CD4-positive, CD25-positive, alpha-beta regulatory T cell (primary cell): ENCODE measurements around the gene ITCH. TPM values are rescaled to one million over a fixed set of nuclear protein-coding genes. Genes with fewer than 3 reads are reported as not detected.
"Not testable (repeated sequence)": the region's sequence is repeated elsewhere in the genome, so short reads cannot be mapped to it uniquely, and the experiment has no call there.

Source experiments
- ATAC-seq, 2 donors: fragments of 150-1000 bp; cut with Tn5 transposase; one replicate each; pipeline ENCODE4 v1.10.0; 2021; ENCODE audit warnings: low read depth in 2 of 2, moderate number of reproducible peaks in 2 of 2, moderate library complexity in 1 of 2
- DNase-seq, 3 donors: peaks; one replicate each; pipeline versions ENCODE4 v3.0.0 to v3.0.0-alpha.2; 2012 to 2022; ENCODE audit warnings: mixed read lengths in 1 of 3
- H3K27ac ChIP-seq: one replicate; pipeline ENCODE4 v1.7.0; 2013; ENCODE audit warnings: mild to moderate bottlenecking, low read length; ENCODE audit not compliant: insufficient read depth, poor library complexity, severe bottlenecking
- H3K27me3 ChIP-seq: one replicate; pipeline ENCODE4 v1.7.0; 2013; ENCODE audit warnings: low read length; ENCODE audit not compliant: control insufficient read depth, insufficient read depth
- H3K36me3 ChIP-seq: one replicate; pipeline ENCODE4 v1.7.0; 2013; ENCODE audit warnings: mild to moderate bottlenecking, low read length, moderate library complexity; ENCODE audit not compliant: control insufficient read depth, insufficient read depth
- H3K4me1 ChIP-seq: 2 replicates; pipeline ENCODE4 v1.7.0; 2013; ENCODE audit warnings: mild to moderate bottlenecking, low read length; ENCODE audit not compliant: insufficient read depth, control insufficient read depth, poor library complexity, severe bottlenecking
- H3K4me3 ChIP-seq: one replicate; pipeline ENCODE4 v1.7.0; 2013; ENCODE audit warnings: low read depth, mild to moderate bottlenecking, low read length, moderate library complexity
- H3K9me3 ChIP-seq, 2 experiments: 1 replicate in 1 of 2; 2 replicates in 1 of 2; pipeline ENCODE4 v1.7.0; 2013; ENCODE audit warnings: low read length in 2 of 2, mild to moderate bottlenecking in 1 of 2, moderate library complexity in 1 of 2; ENCODE audit not compliant: control insufficient read depth in 2 of 2
- H3K27ac Mint-ChIP-seq, 3 donors: one replicate each; pipeline ENCODE4 v1.8.0; 2020 to 2022; ENCODE audit warnings: mild to moderate bottlenecking in 3 of 3, mixed read lengths in 3 of 3, moderate library complexity in 2 of 3
- H3K27me3 Mint-ChIP-seq: one replicate; pipeline ENCODE4 v1.8.0; 2022; ENCODE audit warnings: mild to moderate bottlenecking, mixed read lengths
- H3K36me3 Mint-ChIP-seq: one replicate; pipeline ENCODE4 v1.8.0; 2020; ENCODE audit warnings: mixed read lengths
- H3K4me1 Mint-ChIP-seq, 4 donors: one replicate each; pipeline ENCODE4 v1.8.0; 2020 to 2022; ENCODE audit warnings: mixed read lengths in 4 of 4, mild to moderate bottlenecking in 1 of 4
- H3K4me3 Mint-ChIP-seq, 4 donors: one replicate each; pipeline ENCODE4 v1.8.0; 2020 to 2022; ENCODE audit warnings: mild to moderate bottlenecking in 4 of 4, mixed read lengths in 4 of 4, moderate library complexity in 3 of 4
- H3K9me3 Mint-ChIP-seq, 7 donors: one replicate each; pipeline ENCODE4 v1.8.0; 2020 to 2022; ENCODE audit warnings: mixed read lengths in 7 of 7, mild to moderate bottlenecking in 3 of 7, moderate library complexity in 2 of 7
- polyA plus RNA-seq, 4 donors: library from polyadenylated mRNA; unstranded; fragments of 300-500 nt; fragmentation: Illumina TruSeq; gene quantifications; one replicate each; pipeline ENCODE4 v1.2.3, GENCODE V29; 2021
- total RNA-seq: library from RNA; stranded (reverse); gene quantifications from one replicate; pipeline ENCODE4 v1.2.3, GENCODE V29; 2022

The ITCH gene
- total and polyA plus RNA-seq, 5 donors from 2014 or later: 12.4 to 58.1 (median 15.1) TPM

DNA sequence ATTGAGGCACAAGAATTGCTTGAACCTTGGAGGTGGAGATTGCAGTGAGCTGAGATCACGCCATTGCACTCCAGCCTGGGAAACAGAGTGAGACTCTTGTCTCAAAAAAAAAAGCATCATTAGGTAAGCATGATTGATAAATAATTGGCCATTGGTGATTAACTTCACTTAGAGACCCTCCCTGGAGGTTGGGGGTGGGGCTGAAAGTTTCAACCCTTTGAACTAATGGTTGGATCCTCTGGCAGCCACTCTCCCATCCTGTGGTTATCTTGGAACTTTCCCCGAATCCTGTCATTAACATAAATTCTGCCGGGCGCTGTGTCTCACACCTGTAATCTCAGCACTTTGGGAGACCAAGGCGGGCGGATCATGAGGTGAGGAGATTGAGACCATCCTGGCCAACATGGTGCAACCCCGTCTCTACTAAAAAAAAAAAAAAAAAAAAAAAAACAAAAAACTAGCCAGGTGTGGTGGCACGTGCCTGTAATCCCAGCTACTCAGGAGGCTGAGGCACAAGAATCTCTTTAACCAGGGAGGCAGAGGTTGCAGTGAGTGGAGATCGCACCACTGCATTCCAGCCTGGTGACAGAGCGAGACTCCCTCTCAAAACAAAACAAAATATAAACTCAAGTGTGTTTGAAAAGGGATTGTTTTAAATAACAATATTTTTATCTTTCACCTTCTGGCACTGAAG, 17.1 kb upstream of the ITCH start:
- not testable (repeated sequence) for H3K9me3 ChIP-seq, H3K27me3 ChIP-seq, H3K4me3 Mint-ChIP-seq, H3K27ac Mint-ChIP-seq, H3K4me3 ChIP-seq, H3K36me3 Mint-ChIP-seq, H3K4me1 Mint-ChIP-seq, ATAC-seq, H3K9me3 Mint-ChIP-seq, H3K27me3 Mint-ChIP-seq, H3K4me1 ChIP-seq, H3K36me3 ChIP-seq, DNase-seq, H3K27ac ChIP-seq

DNA sequence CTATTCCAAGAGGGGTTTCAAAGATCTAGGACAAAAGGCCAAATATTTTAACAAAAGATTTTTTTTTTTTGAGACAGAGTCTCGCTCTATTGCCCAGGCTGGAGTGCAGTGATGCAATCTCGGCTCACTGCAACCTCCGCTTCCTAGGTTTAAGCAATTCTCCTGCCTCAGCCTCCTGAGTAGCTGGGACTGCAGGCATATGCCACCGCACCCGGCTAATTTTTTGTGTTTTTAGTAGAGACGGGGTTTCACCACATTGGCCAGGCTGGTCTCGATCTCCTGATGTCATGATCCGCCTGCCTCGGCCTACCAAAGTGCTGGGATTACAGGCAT, 16.6 kb upstream of the ITCH start:
- not testable (repeated sequence) for H3K4me3 Mint-ChIP-seq, H3K9me3 Mint-ChIP-seq, H3K27me3 Mint-ChIP-seq, H3K27ac Mint-ChIP-seq, H3K27ac ChIP-seq, H3K36me3 ChIP-seq, H3K9me3 ChIP-seq, H3K27me3 ChIP-seq, H3K4me1 ChIP-seq, H3K36me3 Mint-ChIP-seq, DNase-seq, H3K4me1 Mint-ChIP-seq, H3K4me3 ChIP-seq, ATAC-seq

DNA sequence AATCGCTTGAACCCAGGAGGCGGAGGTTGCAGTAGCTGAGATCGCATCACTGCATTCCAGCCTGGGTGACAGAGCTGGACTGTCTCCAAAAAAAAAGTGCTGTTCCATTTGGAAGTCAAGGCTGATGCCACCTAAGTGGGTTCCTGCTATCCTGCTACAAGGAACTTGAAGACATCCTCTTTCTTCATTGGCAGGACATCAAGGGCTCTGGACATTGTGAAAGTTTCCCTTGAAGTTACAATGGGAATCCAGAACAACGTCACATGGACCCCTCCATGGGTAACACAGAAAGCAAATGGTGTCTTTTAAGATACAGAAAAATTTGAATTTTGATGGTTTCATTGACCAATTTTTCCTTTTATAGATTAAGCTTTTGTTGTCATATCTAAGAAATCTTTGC, 15.5 kb upstream of the ITCH start:
- Histone ChIP-seq H3K4me1 (no peaks in the 10 kb centered on the region), H3K36me3 (no peaks in the 10 kb centered on the region), H3K27ac (no peak overlapping the region), H3K4me3 (no peak overlapping the region), H3K27me3 (no peaks in the 10 kb centered on the region), H3K9me3 (no peaks in the 10 kb centered on the region)
- Mint-ChIP-seq H3K27ac (no peak overlapping the region), H3K4me3 (no peak overlapping the region), H3K36me3 (no peaks in the 10 kb centered on the region), H3K27me3 (no peaks in the 10 kb centered on the region), H3K4me1 (peaks cover 0 to 4% (median under 1%) of the 10 kb centered on the region in 4 donors), H3K9me3 (peaks cover 0 to 3% (median 0%) of the 10 kb centered on the region in 7 donors)
- DNase-seq (no peak), ATAC-seq (no peak)

DNA sequence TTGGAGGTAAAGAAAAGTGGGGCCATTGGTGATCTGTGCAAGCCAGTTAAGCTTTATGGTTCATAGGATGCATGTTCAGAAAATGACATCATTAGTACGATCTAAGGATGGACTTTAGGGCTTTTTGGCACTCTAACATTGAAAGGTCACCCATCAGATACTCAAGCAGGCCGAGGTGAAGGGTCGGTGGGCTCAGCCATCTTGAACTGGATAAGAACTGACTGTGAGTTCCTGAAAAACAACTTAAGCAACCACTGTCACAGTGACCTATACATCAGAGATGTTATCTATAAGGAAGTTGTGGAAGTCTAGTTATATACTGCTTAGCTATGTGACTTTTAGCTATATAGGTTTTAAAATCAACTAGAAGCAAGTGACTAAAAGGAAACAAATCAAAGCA, 13.0 kb upstream of the ITCH start:
- Histone ChIP-seq H3K9me3 (no peaks in the 10 kb centered on the region), H3K4me1 (no peaks in the 10 kb centered on the region), H3K36me3 (no peaks in the 10 kb centered on the region), H3K27ac (no peak overlapping the region), H3K27me3 (no peaks in the 10 kb centered on the region), H3K4me3 (no peak overlapping the region)
- ATAC-seq (peak in 1 of 2 donors; percentile 11), DNase-seq (peak in 1 of 3 donors; percentile 16)
- Mint-ChIP-seq H3K36me3 (no peaks in the 10 kb centered on the region), H3K4me1 (peaks cover 0 to 4% (median under 1%) of the 10 kb centered on the region in 4 donors), H3K27ac (peak overlapping the region in 1 of 3 donors; percentile 4), H3K4me3 (no peak overlapping the region), H3K27me3 (peaks cover 8% of the 10 kb centered on the region), H3K9me3 (peaks cover 0 to 2% (median 0%) of the 10 kb centered on the region in 7 donors)

DNA sequence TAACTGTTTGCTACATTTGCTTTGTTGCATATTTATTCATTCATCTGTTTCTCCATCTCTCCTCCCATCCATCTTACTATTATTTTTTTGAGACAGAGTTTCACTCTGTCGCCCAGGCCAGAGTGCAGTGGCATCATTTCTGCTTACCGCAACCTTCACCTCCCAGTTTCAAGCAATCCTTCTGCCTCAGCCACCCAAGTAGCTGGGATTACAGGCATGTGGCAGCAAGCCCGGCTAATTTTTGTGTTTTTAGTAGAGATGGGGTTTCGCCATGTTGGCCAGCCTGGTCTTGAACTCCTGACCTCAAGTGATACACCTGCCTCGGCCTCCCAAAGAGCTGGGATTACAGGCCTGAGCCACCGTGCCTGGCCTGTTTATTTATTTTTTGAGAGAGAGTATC, 9.6 kb upstream of the ITCH start:
- H3K27me3 ChIP-seq, H3K4me3 ChIP-seq, H3K27ac ChIP-seq, H3K27ac Mint-ChIP-seq, ATAC-seq, DNase-seq, H3K36me3 Mint-ChIP-seq, H3K9me3 ChIP-seq, H3K27me3 Mint-ChIP-seq, H3K9me3 Mint-ChIP-seq, H3K4me1 ChIP-seq, H3K36me3 ChIP-seq, H3K4me1 Mint-ChIP-seq, H3K4me3 Mint-ChIP-seq: not testable (repeated sequence)

DNA sequence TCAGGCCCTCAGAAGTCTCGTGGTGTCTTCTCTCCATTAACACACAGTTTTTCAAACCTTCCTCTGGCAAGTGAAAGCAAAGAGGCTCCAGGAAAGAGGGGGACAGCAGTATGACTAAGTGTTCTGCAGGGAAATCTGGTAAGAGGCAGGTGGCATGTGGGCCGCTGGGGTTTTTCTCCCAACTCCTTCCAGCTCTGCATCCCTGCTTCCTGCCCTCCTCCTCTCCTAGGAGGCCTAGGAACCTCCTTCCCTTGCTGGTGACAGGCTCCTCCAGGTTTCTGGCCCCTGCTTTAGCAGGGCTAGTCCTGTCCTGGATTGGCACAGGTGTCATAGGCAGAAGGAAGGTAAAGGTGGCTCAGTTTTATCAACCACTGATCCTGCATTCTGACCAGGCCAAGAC, 7.6 kb upstream of the ITCH start:
- no peak for DNase-seq
- Mint-ChIP-seq H3K4me3 (no peak overlapping the region), H3K4me1 (no peaks in the 10 kb centered on the region), H3K27me3 (peaks cover 8% of the 10 kb centered on the region), H3K36me3 (no peaks in the 10 kb centered on the region), H3K27ac (no peak overlapping the region), H3K9me3 (no peaks in the 10 kb centered on the region)
- Histone ChIP-seq H3K9me3 (no peaks in the 10 kb centered on the region), H3K27me3 (no peaks in the 10 kb centered on the region), H3K4me1 (no peaks in the 10 kb centered on the region), H3K4me3 (no peak overlapping the region), H3K36me3 (no peaks in the 10 kb centered on the region), H3K27ac (no peak overlapping the region)
- ATAC-seq: no peak

DNA sequence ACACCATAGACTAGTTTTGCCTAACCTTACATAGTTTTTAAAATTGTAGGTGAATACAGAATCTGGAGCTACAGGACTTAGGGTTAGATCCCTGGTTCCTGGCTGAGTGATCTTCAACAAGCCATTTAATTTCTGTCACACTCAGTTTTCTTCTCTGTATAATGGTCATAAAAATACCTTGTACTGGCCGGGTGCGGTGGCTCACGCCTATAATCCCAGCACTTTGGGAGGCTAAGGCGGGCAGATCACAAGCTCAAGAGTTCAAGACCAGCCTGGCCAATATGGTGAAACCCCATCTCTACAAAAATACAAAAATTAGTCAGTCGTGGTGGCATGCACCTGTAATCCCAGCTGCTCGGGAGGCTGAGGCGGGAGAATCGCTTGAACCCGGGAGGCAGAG, 3.3 kb upstream of the ITCH start:
- H3K27me3 ChIP-seq, H3K27ac ChIP-seq, H3K36me3 ChIP-seq, H3K27me3 Mint-ChIP-seq, H3K9me3 ChIP-seq, H3K4me3 Mint-ChIP-seq, DNase-seq, H3K4me3 ChIP-seq, H3K9me3 Mint-ChIP-seq, H3K27ac Mint-ChIP-seq, ATAC-seq, H3K36me3 Mint-ChIP-seq: not testable (repeated sequence)
- peaks cover 0 to 18% (median 9%) of the 10 kb centered on the region in 4 donors for H3K4me1 Mint-ChIP-seq
- H3K4me1 ChIP-seq: peaks cover 13% of the 10 kb centered on the region

DNA sequence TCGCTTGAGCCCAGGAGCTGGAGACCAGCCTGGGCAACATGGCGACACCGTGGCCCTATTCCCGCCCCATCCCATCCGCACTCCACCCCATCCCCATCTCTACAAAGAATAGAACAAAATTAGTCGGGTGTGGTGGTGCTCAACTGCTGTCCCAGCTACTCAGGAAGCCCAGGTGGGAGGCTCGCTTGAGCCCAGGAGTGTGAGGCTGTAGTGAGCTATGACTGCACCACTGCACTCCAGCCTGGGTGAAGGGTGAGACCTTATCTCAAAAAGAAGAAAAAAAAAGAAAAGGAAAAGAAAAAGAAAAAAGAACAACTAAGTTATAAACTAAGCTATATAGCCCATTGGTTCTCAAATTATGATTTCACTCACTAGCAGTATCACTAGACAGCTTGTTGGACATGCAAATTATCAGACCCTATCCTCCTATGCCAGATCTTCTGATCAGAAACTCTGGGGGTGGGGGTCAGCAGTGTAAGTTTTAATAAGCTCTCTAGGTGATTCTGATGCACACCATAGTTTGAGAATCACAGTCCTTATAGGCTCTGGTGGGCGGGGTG, 491 bp upstream of the ITCH start:
- DNase-seq (no peak), ATAC-seq (no peak)
- no peaks in the 10 kb centered on the region for H3K27me3 ChIP-seq
- Mint-ChIP-seq H3K4me1 (peaks cover 6 to 46% (median 30%) of the 10 kb centered on the region in 4 donors), H3K36me3 (peaks cover 8% of the 10 kb centered on the region), H3K27ac (peak overlapping the region in 2 of 3 donors; percentile 99 to 100), H3K9me3 (no peaks in the 10 kb centered on the region), H3K27me3 (no peaks in the 10 kb centered on the region), H3K4me3 (peak overlapping the region; percentile 94 to 100 (median 99))
- H3K27ac ChIP-seq: no peak overlapping the region
- no peaks in the 10 kb centered on the region for H3K9me3 ChIP-seq
- peaks cover 40% of the 10 kb centered on the region for H3K4me1 ChIP-seq
- no peaks in the 10 kb centered on the region for H3K36me3 ChIP-seq
- peak overlapping the region; percentile 30 for H3K4me3 ChIP-seq
